GM12875 (cell line): Measurements from ENCODE around the gene COL25A1.
"Not testable (repeated sequence)": the region's sequence is repeated elsewhere in the genome, so short reads cannot be mapped to it uniquely, and the experiment has no call there.

Experiments
- H3K4me3 ChIP-seq: one replicate; pipeline ENCODE4 v1.5.1; 2011; ENCODE audit warnings: low read depth, low read length, control low read depth
- TF ChIP-seq, protein P1 (sequence below): IDR thresholded peaks from 2 replicates; pipeline ENCODE4 v1.5.1; 2011; ENCODE audit warnings: low read depth, mild to moderate bottlenecking, control low read depth, inconsistent platforms, low read length, moderate library complexity, borderline replicate concordance; ENCODE audit not compliant: insufficient read depth

Gene COL25A1

DNA sequence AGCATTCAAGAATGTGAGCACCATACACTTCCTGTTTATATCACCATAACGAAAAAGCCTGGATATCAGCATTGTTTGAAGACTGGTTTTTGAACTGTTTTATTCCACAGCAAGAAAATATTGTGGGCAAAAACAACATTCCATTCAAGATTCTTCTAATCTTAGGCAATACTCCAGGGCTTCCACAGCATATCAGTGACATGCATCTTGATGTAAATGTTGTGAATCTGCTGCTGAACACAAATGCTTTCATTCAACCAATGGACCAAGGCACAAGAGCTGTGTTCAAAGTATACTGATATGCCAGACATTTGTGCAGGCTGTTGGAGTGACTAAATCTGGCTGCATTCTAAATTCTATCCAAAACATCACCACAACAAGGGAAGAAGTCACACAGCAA is 279.5 kb downstream of the COL25A1 start:
- no peak overlapping the region for H3K4me3 ChIP-seq
- TF ChIP-seq, protein P1, sequence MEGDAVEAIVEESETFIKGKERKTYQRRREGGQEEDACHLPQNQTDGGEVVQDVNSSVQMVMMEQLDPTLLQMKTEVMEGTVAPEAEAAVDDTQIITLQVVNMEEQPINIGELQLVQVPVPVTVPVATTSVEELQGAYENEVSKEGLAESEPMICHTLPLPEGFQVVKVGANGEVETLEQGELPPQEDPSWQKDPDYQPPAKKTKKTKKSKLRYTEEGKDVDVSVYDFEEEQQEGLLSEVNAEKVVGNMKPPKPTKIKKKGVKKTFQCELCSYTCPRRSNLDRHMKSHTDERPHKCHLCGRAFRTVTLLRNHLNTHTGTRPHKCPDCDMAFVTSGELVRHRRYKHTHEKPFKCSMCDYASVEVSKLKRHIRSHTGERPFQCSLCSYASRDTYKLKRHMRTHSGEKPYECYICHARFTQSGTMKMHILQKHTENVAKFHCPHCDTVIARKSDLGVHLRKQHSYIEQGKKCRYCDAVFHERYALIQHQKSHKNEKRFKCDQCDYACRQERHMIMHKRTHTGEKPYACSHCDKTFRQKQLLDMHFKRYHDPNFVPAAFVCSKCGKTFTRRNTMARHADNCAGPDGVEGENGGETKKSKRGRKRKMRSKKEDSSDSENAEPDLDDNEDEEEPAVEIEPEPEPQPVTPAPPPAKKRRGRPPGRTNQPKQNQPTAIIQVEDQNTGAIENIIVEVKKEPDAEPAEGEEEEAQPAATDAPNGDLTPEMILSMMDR, result no peak

DNA sequence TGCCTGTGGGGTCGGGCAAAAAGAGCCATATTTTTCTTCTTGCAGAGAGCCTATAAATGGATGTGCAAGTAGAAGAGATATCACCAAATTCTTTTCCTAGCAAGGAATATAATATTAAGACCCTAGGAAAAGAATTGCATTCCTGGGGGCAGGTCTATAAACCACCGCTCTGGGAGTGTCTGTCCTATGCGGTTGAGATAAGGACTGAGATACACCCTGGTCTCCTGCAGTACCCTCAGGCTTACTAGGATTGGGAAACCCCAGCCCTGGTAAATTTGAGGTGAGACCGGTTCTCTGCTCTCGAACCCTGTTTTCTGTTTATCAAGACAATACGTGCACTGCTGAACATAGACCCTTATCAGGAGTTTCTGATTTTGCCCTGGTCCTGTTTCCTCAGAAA is 280.8 kb downstream of the COL25A1 start:
- not testable (repeated sequence) for H3K4me3 ChIP-seq

DNA sequence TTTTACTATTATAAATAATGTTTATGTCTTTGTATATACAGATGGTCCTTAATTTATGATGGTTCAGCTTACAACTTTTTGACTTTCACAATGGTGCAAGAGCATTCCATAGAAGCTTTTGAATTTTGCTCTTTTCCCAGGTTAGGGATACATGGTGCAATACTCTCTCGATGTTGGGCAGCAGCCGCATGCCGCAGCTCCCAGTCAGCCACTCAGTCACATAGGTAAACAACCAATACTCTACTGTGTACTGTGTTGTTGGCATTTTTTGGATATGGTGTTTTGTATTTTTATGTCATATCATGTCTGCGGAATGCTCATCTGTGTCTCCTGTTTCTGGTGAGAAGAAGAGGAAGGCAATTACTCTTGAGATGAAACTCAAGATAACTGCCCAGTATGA is 281.6 kb downstream of the COL25A1 start:
- TF ChIP-seq, protein P1, result no peak

DNA sequence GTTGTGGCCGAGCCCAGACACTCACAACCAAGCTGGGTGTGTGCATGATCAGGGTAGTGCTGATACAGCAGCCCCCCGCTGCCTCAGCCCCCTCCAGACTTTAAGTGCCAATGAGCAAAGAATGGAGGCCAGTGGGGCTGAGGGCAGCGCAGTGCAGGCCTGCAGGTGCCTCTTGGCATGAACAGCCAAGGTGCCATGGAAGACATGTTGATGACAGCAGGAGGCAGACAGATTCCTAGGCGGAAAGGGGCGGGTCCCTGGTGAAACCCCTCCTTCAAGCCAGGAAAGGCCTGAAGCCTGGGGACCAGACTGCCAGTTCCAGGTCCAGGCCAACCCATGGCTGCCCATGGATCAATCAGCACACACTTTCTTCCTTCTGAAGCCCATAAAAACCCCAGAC is 286.3 kb downstream of the COL25A1 start:
- TF ChIP-seq, protein P1, result no peak
- H3K4me3 ChIP-seq, result no peak overlapping the region

More for the DNA sequence above, 281.6 kb downstream of the COL25A1 start:
- no peak overlapping the region for H3K4me3 ChIP-seq

DNA sequence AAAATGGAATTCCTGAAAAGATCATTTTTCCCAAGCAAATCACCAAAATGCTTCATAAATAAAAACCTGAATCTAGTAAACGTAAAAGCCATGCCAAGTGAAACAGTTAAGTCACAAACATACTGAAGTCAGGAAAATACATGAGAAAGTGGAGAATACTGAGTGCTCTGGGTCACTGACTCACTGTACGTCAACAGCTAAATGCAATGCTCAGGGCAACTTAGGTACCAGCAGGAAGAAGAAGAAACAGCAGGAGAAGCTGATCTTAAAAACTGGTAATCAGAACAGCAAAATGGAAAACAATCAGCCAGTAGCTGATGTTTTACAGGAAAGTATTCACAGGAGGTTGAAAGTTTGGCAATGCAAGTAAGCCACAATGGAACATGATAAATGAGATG is 287.0 kb downstream of the COL25A1 start:
- TF ChIP-seq, protein P1, result no peak
- no peak overlapping the region for H3K4me3 ChIP-seq

DNA sequence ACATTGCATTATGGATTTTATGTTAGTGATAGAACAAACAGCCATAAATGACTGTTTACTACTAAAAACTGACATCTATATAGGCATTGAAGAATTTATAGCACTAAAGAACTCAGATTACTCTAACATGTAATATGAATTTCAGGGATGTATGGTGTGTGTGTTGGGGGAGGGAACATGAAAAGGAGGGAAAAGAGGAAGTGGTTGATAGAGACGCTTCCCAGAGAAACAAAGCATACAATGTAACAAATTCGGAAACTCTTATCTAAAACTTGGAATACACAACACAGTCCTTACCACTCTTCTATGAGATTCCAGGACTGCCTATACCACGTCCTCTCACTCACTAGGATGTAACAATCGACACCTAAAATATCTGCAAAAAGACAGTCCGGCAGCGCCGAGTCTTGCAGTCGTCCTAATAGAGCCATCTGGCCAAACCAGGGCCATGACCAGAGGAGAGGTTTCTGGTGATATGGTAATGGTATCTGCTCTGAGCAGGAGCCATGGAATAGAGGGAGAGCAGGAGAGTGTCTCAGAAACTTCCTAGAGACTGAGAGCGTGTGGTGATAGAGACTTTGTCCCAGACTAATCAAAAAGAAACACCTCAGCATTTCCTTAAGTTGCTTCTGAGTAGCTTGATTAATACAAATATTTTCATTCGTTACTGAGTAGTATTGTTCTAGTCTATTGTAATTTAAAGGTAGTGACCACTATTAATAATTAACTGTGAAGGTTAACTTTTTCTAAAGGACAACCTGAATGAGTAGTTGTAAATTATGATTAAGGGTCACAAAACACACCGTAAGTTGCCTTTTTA is 287.7 kb downstream of the COL25A1 start:
- TF ChIP-seq, protein P1, result no peak
- no peak overlapping the region for H3K4me3 ChIP-seq

DNA sequence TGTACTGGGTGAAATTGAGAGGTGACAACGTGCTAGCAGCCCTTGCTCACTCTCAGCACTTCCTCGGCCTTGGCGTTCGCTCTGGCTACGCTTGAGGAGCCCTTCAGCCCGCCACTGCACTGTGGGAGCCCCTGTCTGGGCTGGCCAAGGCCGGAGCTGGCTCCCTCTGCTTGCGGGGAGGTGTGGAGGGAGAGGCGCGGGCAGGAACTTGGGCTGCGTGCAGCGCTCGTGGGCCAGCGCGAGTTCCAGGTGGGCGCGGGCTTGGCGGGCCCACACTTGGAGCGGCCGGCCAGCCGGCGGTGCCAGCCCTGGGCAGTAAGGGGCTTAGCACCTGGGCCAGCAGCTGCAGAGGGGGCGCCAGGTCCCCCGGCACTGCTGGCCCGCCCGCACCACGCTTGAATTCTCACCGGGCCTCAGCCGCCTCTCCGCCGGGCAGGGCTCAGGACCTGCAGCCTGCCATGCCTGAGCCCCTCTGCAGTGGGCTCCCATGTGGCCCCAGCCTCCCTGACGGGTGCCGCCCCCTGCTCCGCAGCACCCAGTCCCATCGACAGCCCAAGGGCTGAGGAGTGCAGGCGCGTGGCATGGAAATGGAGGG is 290.1 kb downstream of the COL25A1 start:
- TF ChIP-seq, protein P1, result no peak
- H3K4me3 ChIP-seq, result no peak overlapping the region
